Natural killer cell treated with Interleukin-12 subunit alpha and Interleukin-12 subunit beta and Interleukin-15 and Interleukin-18, amount 100 ng/mL, for 72 hours (primary cell): Measurements from ENCODE around the gene CD55. TPM values are rescaled to one million over a fixed set of nuclear protein-coding genes. Genes with fewer than 3 reads are reported as not detected.

Experiments used
- ATAC-seq, 2 donors: fragments of 150-1000 bp; cut with Tn5 transposase in 1 of 2; sonication (Bioruptor Pico), chemical (Tn5 transposase) in 1 of 2; 2 replicates each; pipeline ENCODE4 v1.10.0; 2021
- DNase-seq: peaks from one replicate; pipeline ENCODE4 v3.0.0; 2022; ENCODE audit warnings: low spot score
- H3K27ac Mint-ChIP-seq, 2 donors: 1 replicate in 1 of 2; 2 replicates in 1 of 2; pipeline ENCODE4 v1.8.0; 2022; ENCODE audit warnings: mixed read lengths in 2 of 2, mild to moderate bottlenecking in 1 of 2, moderate library complexity in 1 of 2
- H3K27me3 Mint-ChIP-seq, 2 donors: 1 replicate in 1 of 2; 2 replicates in 1 of 2; pipeline ENCODE4 v1.8.0; 2022; ENCODE audit warnings: mixed read lengths in 2 of 2
- H3K36me3 Mint-ChIP-seq: one replicate; pipeline ENCODE4 v1.8.0; 2022; ENCODE audit warnings: mixed read lengths
- H3K4me1 Mint-ChIP-seq, 2 donors: 1 replicate in 1 of 2; 2 replicates in 1 of 2; pipeline ENCODE4 v1.8.0; 2022; ENCODE audit warnings: low read depth in 2 of 2, mixed read lengths in 2 of 2, mild to moderate bottlenecking in 1 of 2
- H3K4me3 Mint-ChIP-seq: one replicate; pipeline ENCODE4 v1.8.0; 2022; ENCODE audit warnings: mixed read lengths
- H3K9me3 Mint-ChIP-seq: 2 replicates; pipeline ENCODE4 v1.8.0; 2022; ENCODE audit warnings: mixed read lengths
- total RNA-seq, 2 donors: library from RNA; stranded (reverse); gene quantifications; one replicate each; pipeline ENCODE4 v1.2.3, GENCODE V29; 2022

The CD55 gene
- total RNA-seq, 2 donors from 2014 or later = 41.5 to 84.0 TPM

DNA sequence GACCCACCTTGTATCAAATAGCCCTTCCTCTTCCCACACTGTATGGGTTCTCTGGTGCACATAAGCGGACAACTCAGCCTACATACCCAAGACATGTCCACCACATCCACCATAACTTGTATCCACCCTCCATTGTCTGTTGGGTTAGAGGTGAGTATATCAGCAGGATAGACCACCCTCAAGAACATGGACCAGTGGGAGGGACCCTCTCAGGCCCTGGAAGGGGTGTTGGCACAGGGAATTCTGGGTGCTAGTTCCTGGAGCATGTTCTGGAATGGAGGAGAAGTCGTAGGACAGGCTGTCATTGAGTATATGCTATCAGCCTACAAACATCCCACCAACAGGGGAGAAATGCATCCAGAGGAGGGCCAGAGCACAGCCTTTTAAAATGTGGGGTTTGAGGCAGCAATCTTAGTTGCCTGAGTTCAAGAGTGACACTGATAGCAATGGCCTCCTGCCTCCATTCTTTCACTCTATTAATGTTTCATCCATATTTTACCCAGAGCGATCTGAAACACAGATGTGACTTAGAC, 7.5 kb downstream of the CD55 start:
- no peak overlapping the region for H3K27ac Mint-ChIP-seq
- peaks cover 17 to 39% of the 10 kb centered on the region in 2 donors for H3K4me1 Mint-ChIP-seq
- peaks cover 51% of the 10 kb centered on the region for H3K36me3 Mint-ChIP-seq
- H3K27me3 Mint-ChIP-seq = no peaks in the 10 kb centered on the region
- no peak overlapping the region for H3K4me3 Mint-ChIP-seq
- no peak for ATAC-seq
- peaks cover 8% of the 10 kb centered on the region for H3K9me3 Mint-ChIP-seq
- DNase-seq = no peak

DNA sequence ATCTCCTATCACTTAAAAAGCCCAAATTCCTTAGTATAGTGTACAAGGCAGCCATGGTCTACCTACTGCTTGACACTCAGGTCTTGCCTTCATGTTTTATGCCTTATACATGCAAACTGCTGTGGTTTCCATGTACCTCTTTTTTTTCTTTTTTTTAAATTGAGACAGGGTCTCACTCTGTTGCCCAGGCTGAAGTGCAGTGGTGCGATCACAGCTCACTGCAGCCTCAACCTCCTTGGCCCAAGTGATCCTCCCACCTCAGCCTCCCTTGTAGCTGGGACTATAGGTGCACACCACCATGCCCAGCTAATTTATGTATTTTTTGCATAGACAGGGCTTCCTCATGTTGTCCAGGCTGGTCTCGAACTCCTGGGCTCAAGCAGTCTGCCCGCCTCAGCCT, 8.0 kb downstream of the CD55 start:
- peaks cover 11% of the 10 kb centered on the region for H3K9me3 Mint-ChIP-seq
- H3K36me3 Mint-ChIP-seq = peaks cover 55% of the 10 kb centered on the region
- no peaks in the 10 kb centered on the region for H3K27me3 Mint-ChIP-seq
- no peak for ATAC-seq
- H3K27ac Mint-ChIP-seq = no peak overlapping the region
- peaks cover 21 to 43% of the 10 kb centered on the region in 2 donors for H3K4me1 Mint-ChIP-seq
- DNase-seq = no peak
- no peak overlapping the region for H3K4me3 Mint-ChIP-seq

DNA sequence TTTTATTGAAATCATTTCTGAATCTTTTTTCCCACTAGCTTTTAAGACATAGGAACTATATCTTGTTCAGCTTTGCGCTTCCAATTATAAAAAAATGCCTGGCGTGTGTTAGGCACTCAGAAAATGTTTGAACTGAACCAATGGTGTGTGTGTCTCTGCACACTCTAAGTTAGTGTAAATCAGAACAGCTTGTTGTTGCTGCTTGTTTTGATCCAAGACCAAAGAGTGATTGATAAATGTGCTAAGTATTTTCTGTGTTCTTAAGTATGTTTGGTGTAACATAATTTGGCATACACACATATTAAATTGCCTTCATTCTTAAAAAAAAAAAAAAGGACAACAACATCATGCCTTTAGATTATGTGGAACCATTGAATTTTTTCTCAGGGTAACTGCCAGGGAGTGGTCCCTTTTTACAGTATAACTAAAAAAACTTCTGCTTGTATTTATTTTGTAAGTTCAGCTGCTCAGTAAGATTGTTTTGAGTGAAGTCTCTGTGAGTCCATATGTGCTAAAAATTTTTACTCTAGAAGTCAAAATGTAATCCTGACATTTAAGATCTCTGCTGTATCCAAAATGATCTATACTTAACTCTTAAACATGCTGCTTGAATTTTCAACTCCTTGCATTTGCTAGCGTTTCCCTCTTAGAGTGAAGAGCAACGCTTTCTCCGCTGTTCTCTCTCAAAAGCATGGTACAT, 8.7 kb downstream of the CD55 start:
- H3K9me3 Mint-ChIP-seq = peaks cover 11% of the 10 kb centered on the region
- peaks cover 58% of the 10 kb centered on the region for H3K36me3 Mint-ChIP-seq
- DNase-seq = no peak
- no peak for ATAC-seq
- H3K4me3 Mint-ChIP-seq = no peak overlapping the region
- no peaks in the 10 kb centered on the region for H3K27me3 Mint-ChIP-seq
- peak overlapping the region in 1 of 2 donors; percentile 6 for H3K27ac Mint-ChIP-seq
- H3K4me1 Mint-ChIP-seq = peaks cover 26 to 50% of the 10 kb centered on the region in 2 donors

DNA sequence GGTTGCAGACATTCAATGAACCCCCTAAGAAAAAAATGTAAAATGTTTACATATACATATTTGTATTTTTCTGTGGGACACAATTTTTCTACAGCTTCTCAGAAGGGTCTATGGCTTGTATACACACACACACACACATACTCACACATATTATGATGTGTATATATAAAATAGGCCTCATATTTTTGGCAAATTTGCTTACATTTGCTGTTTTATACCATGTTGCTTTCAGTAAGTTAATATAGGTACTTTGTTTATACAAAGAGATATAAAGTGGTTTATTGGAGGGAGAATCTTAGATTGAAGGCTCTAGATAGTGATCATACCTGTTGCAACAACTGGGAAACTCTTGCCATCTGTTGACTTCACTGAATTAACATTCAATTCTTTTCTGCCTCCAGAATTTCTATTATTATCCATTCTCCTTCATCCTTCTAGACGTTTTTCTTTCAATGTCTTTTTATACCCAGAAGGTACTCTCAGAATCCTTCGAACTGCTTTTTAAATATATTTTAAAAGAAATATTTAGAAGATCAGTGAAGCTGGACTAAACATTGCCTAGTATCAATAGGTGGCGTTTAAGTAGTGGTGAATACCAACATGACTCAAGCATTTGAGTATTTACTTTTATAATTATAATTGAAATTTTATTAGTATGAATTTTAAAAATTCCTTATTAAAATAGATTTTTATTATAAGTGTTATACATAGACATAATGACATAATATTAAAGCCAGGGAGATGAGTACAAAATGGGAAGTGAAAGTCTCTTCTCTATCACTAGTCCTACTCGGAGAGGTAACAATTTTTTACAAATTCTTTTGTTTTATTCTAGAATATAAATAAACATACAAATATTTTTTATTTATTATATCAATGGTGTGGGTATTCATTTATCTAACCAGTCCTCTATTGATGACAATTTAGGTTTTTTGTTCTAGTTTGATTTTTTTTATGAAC, 10.2 kb downstream of the CD55 start:
- Mint-ChIP-seq H3K27ac (no peak overlapping the region), H3K4me1 (peaks cover 38 to 61% of the 10 kb centered on the region in 2 donors), H3K36me3 (peaks cover 58% of the 10 kb centered on the region), H3K9me3 (peaks cover 11% of the 10 kb centered on the region), H3K4me3 (no peak overlapping the region), H3K27me3 (no peaks in the 10 kb centered on the region)
- ATAC-seq (no peak), DNase-seq (no peak)

DNA sequence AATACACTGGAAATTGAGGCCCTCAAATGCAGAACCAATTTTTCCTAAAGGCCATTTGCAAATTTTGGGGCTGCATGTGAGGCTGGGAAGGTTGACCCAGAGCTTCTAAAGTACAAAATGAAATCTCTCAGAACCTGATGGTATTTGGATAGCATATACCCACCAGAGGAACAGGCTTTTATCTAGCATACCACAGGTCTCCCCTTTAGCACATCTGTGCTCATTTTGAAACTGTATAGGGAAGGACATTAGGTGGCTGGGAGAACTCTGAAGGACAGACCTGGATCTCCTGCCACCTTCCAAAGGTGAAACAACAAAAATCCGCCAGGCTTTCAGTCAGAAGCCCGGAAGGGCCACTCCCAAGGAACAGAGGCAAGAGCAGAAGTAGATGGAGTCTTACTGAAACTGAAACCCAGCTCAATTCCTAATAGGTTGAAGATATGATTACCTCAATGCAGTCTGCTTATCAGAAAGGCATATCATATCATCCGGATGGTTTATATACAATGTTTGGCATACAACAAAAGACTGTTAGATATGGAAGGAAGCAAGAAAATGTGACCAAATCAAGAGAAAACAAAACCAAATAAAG, 11.6 kb downstream of the CD55 start:
- no peak for DNase-seq
- Mint-ChIP-seq H3K36me3 (peaks cover 57% of the 10 kb centered on the region), H3K4me3 (peak overlapping the region; percentile 28), H3K4me1 (peaks cover 43 to 64% of the 10 kb centered on the region in 2 donors), H3K27me3 (no peaks in the 10 kb centered on the region), H3K9me3 (peaks cover 11% of the 10 kb centered on the region), H3K27ac (peak overlapping the region; percentile 87 to 92)
- no peak for ATAC-seq

DNA sequence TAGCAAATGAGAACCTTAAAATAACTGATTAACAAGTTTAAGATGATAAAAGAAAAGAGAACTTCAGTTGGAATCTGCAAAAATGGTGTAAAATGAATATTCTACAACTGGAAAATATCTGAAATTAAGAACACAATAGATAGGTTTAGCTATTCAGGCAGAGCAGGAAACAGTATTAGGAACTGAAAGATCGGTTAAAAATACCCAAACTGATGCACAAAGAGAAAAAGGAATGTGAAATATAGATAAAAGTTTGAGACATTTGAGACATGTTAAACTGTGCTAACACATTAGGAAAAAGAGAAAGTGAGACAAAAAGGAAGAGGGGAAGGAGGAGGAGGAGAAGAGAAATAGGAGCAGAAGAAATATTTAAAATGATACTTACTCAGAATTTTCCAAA, 12.1 kb downstream of the CD55 start:
- Mint-ChIP-seq H3K9me3 (peaks cover 11% of the 10 kb centered on the region), H3K36me3 (peaks cover 52% of the 10 kb centered on the region), H3K4me1 (peaks cover 42 to 61% of the 10 kb centered on the region in 2 donors), H3K27ac (peak overlapping the region; percentile 87 to 92), H3K27me3 (no peaks in the 10 kb centered on the region), H3K4me3 (peak overlapping the region; percentile 28)
- no peak for ATAC-seq
- no peak for DNase-seq

DNA sequence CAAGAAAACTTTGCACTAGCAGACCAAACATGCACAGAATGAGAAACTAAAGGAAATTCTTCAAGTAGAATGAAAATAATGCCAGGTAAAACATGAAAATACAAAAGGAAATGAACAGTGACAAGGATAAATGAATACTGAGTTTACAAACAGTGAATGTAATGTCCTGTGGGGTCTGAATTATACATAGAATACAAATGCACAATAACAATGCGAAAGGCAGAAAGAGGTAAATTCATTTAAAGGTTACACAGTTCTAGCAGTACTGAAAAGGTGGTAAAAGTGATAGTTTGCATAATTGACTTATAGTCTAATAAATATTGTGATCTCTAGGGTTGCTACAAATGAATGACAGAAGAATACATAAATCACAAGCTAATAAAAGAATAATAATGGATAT, 12.9 kb downstream of the CD55 start:
- Mint-ChIP-seq H3K4me3 (peak overlapping the region; percentile 52), H3K36me3 (peaks cover 45% of the 10 kb centered on the region), H3K4me1 (peaks cover 42 to 55% of the 10 kb centered on the region in 2 donors), H3K27ac (peak overlapping the region; percentile 87 to 92), H3K9me3 (peaks cover 11% of the 10 kb centered on the region), H3K27me3 (no peaks in the 10 kb centered on the region)
- DNase-seq = no peak
- ATAC-seq = no peak

DNA sequence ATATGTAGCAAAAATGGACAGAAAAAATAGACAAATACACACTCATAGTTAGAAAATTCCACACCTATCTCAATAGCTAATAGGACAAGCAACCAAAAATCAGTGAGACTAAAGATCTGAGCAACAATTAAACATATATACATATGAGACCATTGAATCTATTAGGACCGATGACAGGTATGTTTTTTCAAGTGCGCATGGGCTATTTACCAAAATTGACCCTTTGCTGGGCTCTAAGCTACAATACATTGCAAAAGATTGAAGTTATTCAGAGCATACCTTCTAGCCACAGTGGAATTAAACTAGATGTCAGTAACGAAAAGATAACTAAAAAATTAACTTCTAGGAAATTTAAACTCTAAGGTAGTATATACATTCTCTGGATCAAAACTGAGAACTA, 13.7 kb downstream of the CD55 start:
- H3K4me1 Mint-ChIP-seq = peaks cover 45 to 48% of the 10 kb centered on the region in 2 donors
- H3K9me3 Mint-ChIP-seq = peaks cover 11% of the 10 kb centered on the region
- peak overlapping the region; percentile 87 to 92 for H3K27ac Mint-ChIP-seq
- no peak for ATAC-seq
- no peak for DNase-seq
- no peaks in the 10 kb centered on the region for H3K27me3 Mint-ChIP-seq
- peak overlapping the region; percentile 18 for H3K4me3 Mint-ChIP-seq
- peaks cover 42% of the 10 kb centered on the region for H3K36me3 Mint-ChIP-seq

DNA sequence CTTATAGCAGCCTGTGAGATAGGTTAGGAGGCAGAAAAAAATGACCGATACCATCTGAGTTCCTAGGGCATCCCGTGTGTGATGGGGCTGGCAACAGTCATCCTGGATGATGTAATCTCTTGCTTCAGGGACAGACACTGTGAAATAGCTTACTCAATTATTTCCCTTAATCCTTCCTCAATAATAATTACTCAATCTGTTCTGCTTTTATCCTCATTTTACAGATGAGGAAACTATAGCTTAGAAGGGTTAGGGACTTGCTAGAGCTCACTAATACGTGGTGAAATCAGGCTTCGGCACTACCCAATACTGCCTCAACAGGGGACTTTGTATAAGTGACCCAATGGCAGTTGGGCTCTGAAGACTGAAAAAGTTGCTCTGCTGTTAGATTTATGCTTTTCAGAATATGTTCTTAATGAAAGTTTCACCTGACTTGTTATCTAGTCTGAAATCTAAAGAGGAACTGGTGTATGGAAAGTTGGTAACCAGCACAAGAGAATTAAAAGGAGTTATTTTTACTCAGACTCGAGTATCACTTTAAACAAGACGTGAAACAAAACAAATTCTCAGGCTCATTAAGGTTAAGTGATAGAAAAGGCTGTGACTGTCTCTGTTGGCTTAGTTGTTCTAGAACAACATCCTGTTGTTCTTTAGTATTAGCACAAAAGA, 14.4 kb downstream of the CD55 start:
- no peaks in the 10 kb centered on the region for H3K27me3 Mint-ChIP-seq
- peak; percentile 48 to 72 for ATAC-seq
- H3K27ac Mint-ChIP-seq = peak overlapping the region; percentile 87 to 92
- H3K4me1 Mint-ChIP-seq = peaks cover 45 to 48% of the 10 kb centered on the region in 2 donors
- peaks cover 11% of the 10 kb centered on the region for H3K9me3 Mint-ChIP-seq
- H3K36me3 Mint-ChIP-seq = peaks cover 42% of the 10 kb centered on the region
- H3K4me3 Mint-ChIP-seq = peak overlapping the region; percentile 68
- no peak for DNase-seq

DNA sequence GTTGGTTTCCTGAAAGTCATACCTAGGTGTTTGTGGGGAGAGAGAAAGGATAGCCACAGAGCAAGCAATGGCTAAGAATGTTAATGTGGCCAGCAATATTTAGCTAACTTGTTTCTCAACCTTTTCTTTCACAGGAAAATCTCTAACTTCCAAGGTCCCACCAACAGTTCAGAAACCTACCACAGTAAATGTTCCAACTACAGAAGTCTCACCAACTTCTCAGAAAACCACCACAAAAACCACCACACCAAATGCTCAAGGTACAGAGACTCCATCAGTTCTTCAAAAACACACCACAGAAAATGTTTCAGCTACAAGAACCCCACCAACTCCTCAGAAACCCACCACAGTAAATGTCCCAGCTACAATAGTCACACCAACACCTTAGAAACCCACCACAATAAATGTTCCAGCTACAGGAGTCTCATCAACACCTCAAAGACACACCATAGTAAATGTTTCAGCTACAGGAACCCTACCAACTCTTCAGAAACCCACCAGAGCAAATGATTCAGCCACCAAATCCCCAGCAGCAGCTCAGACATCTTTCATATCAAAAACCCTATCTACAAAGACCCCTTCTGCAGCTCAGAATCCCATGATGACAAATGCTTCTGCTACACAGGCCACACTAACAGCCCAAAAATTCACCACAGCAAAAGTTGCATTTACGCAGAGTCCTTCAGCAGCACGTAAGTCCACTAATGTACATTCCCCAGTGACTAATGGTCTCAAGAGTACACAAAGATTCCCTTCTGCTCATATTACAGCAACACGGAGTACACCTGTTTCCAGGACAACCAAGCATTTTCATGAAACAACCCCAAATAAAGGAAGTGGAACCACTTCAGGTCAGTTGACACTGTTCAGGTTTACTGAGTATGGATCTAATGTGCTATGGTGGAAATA, 15.3 kb downstream of the CD55 start:
- DNase-seq (peak; percentile 75), ATAC-seq (peak; percentile 83)
- peaks cover 45 to 56% of the 10 kb centered on the region in 2 donors for H3K4me1 Mint-ChIP-seq

DNA sequence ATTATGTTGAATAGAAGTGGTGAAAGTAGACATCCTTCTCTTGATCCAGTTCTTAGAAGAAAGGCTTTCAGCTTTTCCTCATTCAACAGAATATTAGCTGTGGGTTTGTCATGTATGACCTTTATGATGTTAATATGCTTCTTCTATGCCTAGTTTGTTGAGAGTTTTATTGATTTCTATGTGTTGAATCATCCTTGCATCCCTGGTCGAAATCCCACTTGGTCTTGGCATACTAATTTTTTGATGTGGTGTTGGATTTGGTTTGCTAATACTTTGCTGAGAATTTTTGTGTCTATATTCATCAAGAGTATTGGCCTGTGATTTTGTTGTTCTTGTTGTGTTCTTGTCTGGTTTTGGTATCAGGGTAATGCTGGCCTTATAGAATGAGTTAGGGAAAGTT, 20.9 kb downstream of the CD55 start:
- no peaks in the 10 kb centered on the region for H3K27me3 Mint-ChIP-seq
- peak overlapping the region; percentile 0 for H3K4me3 Mint-ChIP-seq
- H3K27ac Mint-ChIP-seq = peak overlapping the region; percentile 25 to 70
- H3K36me3 Mint-ChIP-seq = peaks cover 54% of the 10 kb centered on the region
- H3K9me3 Mint-ChIP-seq = no peaks in the 10 kb centered on the region
- DNase-seq (no peak), ATAC-seq (no peak)
- peaks cover 45 to 60% of the 10 kb centered on the region in 2 donors for H3K4me1 Mint-ChIP-seq

More for the DNA sequence above, 15.3 kb downstream of the CD55 start:
- Mint-ChIP-seq H3K36me3 (peaks cover 52% of the 10 kb centered on the region), H3K4me3 (peak overlapping the region; percentile 68), H3K9me3 (peaks cover 11% of the 10 kb centered on the region), H3K27me3 (no peaks in the 10 kb centered on the region), H3K27ac (peak overlapping the region; percentile 87 to 92)

DNA sequence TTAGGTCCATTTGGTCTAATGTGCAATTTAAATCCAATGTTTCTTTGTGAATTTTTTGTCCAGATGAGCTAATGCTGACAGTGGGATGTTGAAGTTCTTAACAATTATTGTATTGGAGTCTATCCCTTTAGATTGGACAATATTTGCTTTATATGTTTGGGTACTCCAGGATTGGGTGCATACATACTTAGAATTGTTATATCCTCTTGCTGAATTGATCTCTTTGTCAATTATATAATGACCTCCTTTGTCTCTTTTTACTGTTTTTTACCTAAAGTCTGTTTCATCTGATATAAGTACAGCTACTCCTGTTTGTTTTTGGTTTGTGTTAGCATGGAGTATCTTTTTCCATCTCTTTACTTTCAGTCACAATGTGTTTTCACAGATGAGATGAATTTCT, 22.2 kb downstream of the CD55 start:
- no peaks in the 10 kb centered on the region for H3K27me3 Mint-ChIP-seq
- no peaks in the 10 kb centered on the region for H3K9me3 Mint-ChIP-seq
- H3K4me1 Mint-ChIP-seq = peaks cover 45 to 56% of the 10 kb centered on the region in 2 donors
- DNase-seq (no peak), ATAC-seq (no peak)
- peaks cover 64% of the 10 kb centered on the region for H3K36me3 Mint-ChIP-seq
- peak overlapping the region in 1 of 2 donors; percentile 70 for H3K27ac Mint-ChIP-seq
- no peak overlapping the region for H3K4me3 Mint-ChIP-seq
